ENCODE results near the gene AP3B2. TPM values are rescaled to one million over a fixed set of nuclear protein-coding genes. Genes with fewer than 3 reads are reported as not detected.

AP3B2 gene
- total and polyA plus RNA-seq, 2 donors (not counting 1 experiment from before 2014, with no cell fraction given) = 0.09 to 0.17 TPM

GRCh38 chr15:82689147-82689546 is 20.5 kb downstream of the AP3B2 start:
- H3K27me3 ChIP-seq (ENCODE audit: control insufficient read depth, insufficient read depth, low read length) = no peaks in the 10 kb centered on the region
- DNase-seq (ENCODE audit: low read depth in 2 of 2) = no peak
- H2AFZ ChIP-seq (ENCODE audit: low read length) = no peak overlapping the region
- H3K36me3 ChIP-seq (ENCODE audit: control insufficient read depth, insufficient read depth, low read length) = no peaks in the 10 kb centered on the region
- no peaks in the 10 kb centered on the region for H3K4me1 ChIP-seq (ENCODE audit: control insufficient read depth, extremely low read depth, insufficient read depth, low read length)
- no peaks in the 10 kb centered on the region for H3K79me2 ChIP-seq (ENCODE audit: control insufficient read depth, insufficient read depth, low read length)
- no peak overlapping the region for H3K27ac ChIP-seq (ENCODE audit: insufficient read depth, low read length)
- H3K4me2 ChIP-seq (ENCODE audit: extremely low read depth, insufficient read depth, low read length) = no peak overlapping the region
- no peak overlapping the region for H3K9ac ChIP-seq (ENCODE audit: insufficient read depth, low read length)
- TF ChIP-seq, protein P1, sequence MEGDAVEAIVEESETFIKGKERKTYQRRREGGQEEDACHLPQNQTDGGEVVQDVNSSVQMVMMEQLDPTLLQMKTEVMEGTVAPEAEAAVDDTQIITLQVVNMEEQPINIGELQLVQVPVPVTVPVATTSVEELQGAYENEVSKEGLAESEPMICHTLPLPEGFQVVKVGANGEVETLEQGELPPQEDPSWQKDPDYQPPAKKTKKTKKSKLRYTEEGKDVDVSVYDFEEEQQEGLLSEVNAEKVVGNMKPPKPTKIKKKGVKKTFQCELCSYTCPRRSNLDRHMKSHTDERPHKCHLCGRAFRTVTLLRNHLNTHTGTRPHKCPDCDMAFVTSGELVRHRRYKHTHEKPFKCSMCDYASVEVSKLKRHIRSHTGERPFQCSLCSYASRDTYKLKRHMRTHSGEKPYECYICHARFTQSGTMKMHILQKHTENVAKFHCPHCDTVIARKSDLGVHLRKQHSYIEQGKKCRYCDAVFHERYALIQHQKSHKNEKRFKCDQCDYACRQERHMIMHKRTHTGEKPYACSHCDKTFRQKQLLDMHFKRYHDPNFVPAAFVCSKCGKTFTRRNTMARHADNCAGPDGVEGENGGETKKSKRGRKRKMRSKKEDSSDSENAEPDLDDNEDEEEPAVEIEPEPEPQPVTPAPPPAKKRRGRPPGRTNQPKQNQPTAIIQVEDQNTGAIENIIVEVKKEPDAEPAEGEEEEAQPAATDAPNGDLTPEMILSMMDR (conservative IDR thresholded peaks at IDR 0.05 in 1 of 2, IDR thresholded peaks at IDR 0.05 in 1 of 2; ENCODE audit: low read depth in 1 of 2, low read length in 2 of 2) = no peak
- no peak for TF ChIP-seq EZH2 (IDR thresholded peaks at IDR 0.05; ENCODE audit: low read length, missing control alignments)
- no peaks in the 10 kb centered on the region for H4K20me1 ChIP-seq (ENCODE audit: control insufficient read depth, extremely low read depth, insufficient read depth, low read length)
- no peaks in the 10 kb centered on the region for H3K9me3 ChIP-seq (ENCODE audit: control insufficient read depth, insufficient read depth, low read depth, low read length)
- H3K4me3 ChIP-seq (replicated peaks in 1 of 4; ENCODE audit: control extremely low read depth in 1 of 4, insufficient read depth in 1 of 4, low read depth in 3 of 4, low read length in 4 of 4) = no peak overlapping the region

GRCh38 chr15:82688691-82689090 is 21.0 kb downstream of the AP3B2 start:
- H3K27ac ChIP-seq (ENCODE audit: insufficient read depth, low read length) = no peak overlapping the region
- H2AFZ ChIP-seq (ENCODE audit: low read length) = no peak overlapping the region
- no peak for DNase-seq (ENCODE audit: low read depth in 2 of 2)
- H3K4me2 ChIP-seq (ENCODE audit: extremely low read depth, insufficient read depth, low read length) = no peak overlapping the region
- H3K9me3 ChIP-seq (ENCODE audit: control insufficient read depth, insufficient read depth, low read depth, low read length) = no peaks in the 10 kb centered on the region
- no peaks in the 10 kb centered on the region for H3K79me2 ChIP-seq (ENCODE audit: control insufficient read depth, insufficient read depth, low read length)
- H3K4me3 ChIP-seq (replicated peaks in 1 of 4; ENCODE audit: control extremely low read depth in 1 of 4, insufficient read depth in 1 of 4, low read depth in 3 of 4, low read length in 4 of 4) = no peak overlapping the region
- TF ChIP-seq, protein P1 (conservative IDR thresholded peaks at IDR 0.05 in 1 of 2, IDR thresholded peaks at IDR 0.05 in 1 of 2; ENCODE audit: low read depth in 1 of 2, low read length in 2 of 2) = no peak
- TF ChIP-seq EZH2 (IDR thresholded peaks at IDR 0.05; ENCODE audit: low read length, missing control alignments) = no peak
- H3K9ac ChIP-seq (ENCODE audit: insufficient read depth, low read length) = no peak overlapping the region
- H3K4me1 ChIP-seq (ENCODE audit: control insufficient read depth, extremely low read depth, insufficient read depth, low read length) = no peaks in the 10 kb centered on the region
- H4K20me1 ChIP-seq (ENCODE audit: control insufficient read depth, extremely low read depth, insufficient read depth, low read length) = no peaks in the 10 kb centered on the region
- H3K36me3 ChIP-seq (ENCODE audit: control insufficient read depth, insufficient read depth, low read length) = no peaks in the 10 kb centered on the region
- H3K27me3 ChIP-seq (ENCODE audit: control insufficient read depth, insufficient read depth, low read length) = no peaks in the 10 kb centered on the region

GRCh38 chr15:82681371-82681770 is 28.3 kb downstream of the AP3B2 start:
- no peak for DNase-seq (ENCODE audit: low read depth in 2 of 2)
- H2AFZ ChIP-seq (ENCODE audit: low read length) = no peak overlapping the region
- H3K79me2 ChIP-seq (ENCODE audit: control insufficient read depth, insufficient read depth, low read length) = no peaks in the 10 kb centered on the region
- no peak overlapping the region for H3K27ac ChIP-seq (ENCODE audit: insufficient read depth, low read length)
- H3K36me3 ChIP-seq (ENCODE audit: control insufficient read depth, insufficient read depth, low read length) = no peaks in the 10 kb centered on the region
- TF ChIP-seq, protein P1 (conservative IDR thresholded peaks at IDR 0.05 in 1 of 2, IDR thresholded peaks at IDR 0.05 in 1 of 2; ENCODE audit: low read depth in 1 of 2, low read length in 2 of 2) = no peak
- TF ChIP-seq EZH2 (IDR thresholded peaks at IDR 0.05; ENCODE audit: low read length, missing control alignments) = no peak
- H3K4me2 ChIP-seq (ENCODE audit: extremely low read depth, insufficient read depth, low read length) = no peak overlapping the region
- H3K9me3 ChIP-seq (ENCODE audit: control insufficient read depth, insufficient read depth, low read depth, low read length) = no peaks in the 10 kb centered on the region
- peaks cover 14% of the 10 kb centered on the region for H3K27me3 ChIP-seq (ENCODE audit: control insufficient read depth, insufficient read depth, low read length)
- H3K9ac ChIP-seq (ENCODE audit: insufficient read depth, low read length) = no peak overlapping the region
- no peaks in the 10 kb centered on the region for H4K20me1 ChIP-seq (ENCODE audit: control insufficient read depth, extremely low read depth, insufficient read depth, low read length)
- H3K4me1 ChIP-seq (ENCODE audit: control insufficient read depth, extremely low read depth, insufficient read depth, low read length) = no peaks in the 10 kb centered on the region
- no peak overlapping the region for H3K4me3 ChIP-seq (replicated peaks in 1 of 4; ENCODE audit: control extremely low read depth in 1 of 4, insufficient read depth in 1 of 4, low read depth in 3 of 4, low read length in 4 of 4)
